Hepatocyte (in vitro differentiated cells): Measurements from ENCODE around the gene CCNC. TPM values are rescaled to one million over a fixed set of nuclear protein-coding genes. Genes with fewer than 3 reads are reported as not detected.

Source experiments
- DNase-seq: peaks from one replicate; pipeline ENCODE4 v3.0.0-alpha.2; 2016; ENCODE audit warnings: low spot score
- H2AFZ ChIP-seq: fragments of 200-600 bp; sonication (generic); 2 replicates; pipeline ENCODE4 v1.6.0; 2016; ENCODE audit warnings: antibody characterized with exemption, mild to moderate bottlenecking
- H3K27ac ChIP-seq: fragments of 200-600 bp; sonication (generic); 2 replicates; pipeline ENCODE4 v1.5.1; 2016; ENCODE audit warnings: mild to moderate bottlenecking
- H3K27me3 ChIP-seq: fragments of 200-600 bp; sonication (generic); 2 replicates; pipeline ENCODE4 v1.6.1; 2016
- H3K36me3 ChIP-seq: fragments of 200-600 bp; sonication (generic); replicated peaks from 2 replicates; pipeline ENCODE4 v1.5.1; 2016; ENCODE audit warnings: low read depth; ENCODE audit not compliant: insufficient read depth
- H3K4me1 ChIP-seq: fragments of 200-600 bp; sonication (generic); 2 replicates; pipeline ENCODE4 v1.5.1; 2016; ENCODE audit warnings: mild to moderate bottlenecking, moderate library complexity; ENCODE audit not compliant: insufficient read depth
- H3K4me2 ChIP-seq: fragments of 200-600 bp; sonication (generic); 2 replicates; pipeline ENCODE4 v1.6.0; 2016
- H3K4me3 ChIP-seq: fragments of 200-600 bp; sonication (generic); 2 replicates; pipeline ENCODE4 v1.5.1; 2016; ENCODE audit warnings: mild to moderate bottlenecking
- H3K79me2 ChIP-seq: fragments of 200-600 bp; sonication (generic); 2 replicates; pipeline ENCODE4 v1.6.0; 2017; ENCODE audit warnings: mild to moderate bottlenecking
- H3K9me2 ChIP-seq: fragments of 200-600 bp; sonication (generic); replicated peaks from 2 replicates; pipeline ENCODE4 v1.6.0; 2017; ENCODE audit warnings: mild to moderate bottlenecking; ENCODE audit not compliant: insufficient read depth
- H3K9me3 ChIP-seq: fragments of 200-600 bp; sonication (generic); 2 replicates; pipeline ENCODE4 v1.5.1; 2016; ENCODE audit warnings: low read depth, mild to moderate bottlenecking
- H4K20me1 ChIP-seq: fragments of 200-600 bp; sonication (generic); 2 replicates; pipeline ENCODE4 v1.6.0; 2016; ENCODE audit warnings: mild to moderate bottlenecking; ENCODE audit not compliant: insufficient read depth, poor library complexity, severe bottlenecking
- CTCF ChIP-seq: fragments of 200-600 bp; sonication (generic); IDR thresholded peaks from 2 replicates; pipeline ENCODE4 v1.5.1; 2016; ENCODE audit warnings: antibody characterized with exemption, mild to moderate bottlenecking; ENCODE audit not compliant: poor library complexity
- EZH2 ChIP-seq: fragments of 200-600 bp; sonication (generic); IDR thresholded peaks from 2 replicates; pipeline ENCODE4 v1.6.1; 2016; ENCODE audit warnings: antibody characterized with exemption, mild to moderate bottlenecking, borderline replicate concordance
- EZH2phosphoT487 ChIP-seq: fragments of 200-600 bp; sonication (generic); IDR thresholded peaks from one replicate; pipeline ENCODE4 v1.6.1; 2018; ENCODE audit warnings: antibody characterized with exemption, mild to moderate bottlenecking, low read depth, moderate library complexity; ENCODE audit not compliant: unreplicated experiment, severe bottlenecking
- WGBS: methylation state at CpG from one replicate; pipeline ENCODE4 v1.1.6; 2016; ENCODE audit warnings: low lambda C conversion rate; ENCODE audit errors: missing lambda C conversion rate; 5-methylcytosine and 5-hydroxymethylcytosine counted together
- polyA plus RNA-seq: library from polyadenylated mRNA; unstranded; fragments of >200 nt; fragmentation: Nextera tagmentation; extraction: Ambion mirVana; gene quantifications from 2 replicates; pipeline ENCODE4 v1.2.1, GENCODE V29; 2016
- total RNA-seq: library from RNA; depleted of rRNA; stranded (reverse); fragments of >200 nt; gene quantifications from 2 replicates; pipeline ENCODE4 v1.2.3, GENCODE V29; 2014

The CCNC gene
- total RNA-seq (98.8 and 102 TPM in 2 replicates), polyA plus RNA-seq (57.1 and 59.5 TPM in 2 replicates)

GRCh38 chr6:99568103-99568933, at the start of gene CCNC:
Gene CCNC, minus strand, starts transcription at chr6:99568660. Its CDS starts 133 bp downstream, at chr6:99568527.
- Histone ChIP-seq H3K79me2 (peaks cover 50% of the 10 kb centered on the region), H3K4me3 (peak within 1 kb of the TSS; percentile 92), H3K9me2 (no peaks in the 10 kb centered on the region), H3K9me3 (no peaks in the 10 kb centered on the region), H3K4me2 (peak within 1 kb of the TSS; percentile 85), H4K20me1 (peaks cover 38% of the 10 kb centered on the region), H3K4me1 (peaks cover 11% of the 10 kb centered on the region), H2AFZ (peak within 1 kb of the TSS; percentile 83), H3K27me3 (no peaks in the 10 kb centered on the region), H3K27ac (peak within 1 kb of the TSS; percentile 97), H3K36me3 (no peaks in the 10 kb centered on the region)
- peak; percentile 97 for DNase-seq
- TF ChIP-seq EZH2 (no peak), EZH2phosphoT487 (no peak), CTCF (no peak)
- WGBS: 1% methylated on average over 61 of the region's 64 CpGs

GRCh38 chr6:99617131-99617530, 48.7 kb upstream of the CCNC start:
- Histone ChIP-seq H3K4me3 (no peak overlapping the region), H3K27me3 (peaks cover 97% of the 10 kb centered on the region), H3K9me2 (no peaks in the 10 kb centered on the region), H3K4me1 (peaks cover 16% of the 10 kb centered on the region), H3K79me2 (no peaks in the 10 kb centered on the region), H2AFZ (no peak overlapping the region), H3K27ac (no peak overlapping the region), H3K4me2 (no peak overlapping the region), H4K20me1 (no peaks in the 10 kb centered on the region), H3K36me3 (no peaks in the 10 kb centered on the region), H3K9me3 (no peaks in the 10 kb centered on the region)
- 70% methylated on average over 2 of the region's 2 CpGs for WGBS
- no peak for TF ChIP-seq CTCF
- TF ChIP-seq EZH2phosphoT487: no peak
- TF ChIP-seq EZH2: no peak
- no peak for DNase-seq

GRCh38 chr6:99614430-99615186, 46.1 kb upstream of the CCNC start:
- Histone ChIP-seq H3K79me2 (no peaks in the 10 kb centered on the region), H3K36me3 (no peaks in the 10 kb centered on the region), H3K4me3 (peak overlapping the region; percentile 45), H3K27me3 (peaks cover 99% of the 10 kb centered on the region), H3K9me2 (no peaks in the 10 kb centered on the region), H3K27ac (no peak overlapping the region), H3K4me2 (peak overlapping the region; percentile 96), H4K20me1 (no peaks in the 10 kb centered on the region), H3K4me1 (peaks cover 16% of the 10 kb centered on the region), H3K9me3 (no peaks in the 10 kb centered on the region), H2AFZ (peak overlapping the region; percentile 83)
- DNase-seq: peak; percentile 29
- TF ChIP-seq CTCF (peak; percentile 8), EZH2phosphoT487 (no peak), EZH2 (peak; percentile 37)
- 4% methylated on average over 53 of the region's 55 CpGs for WGBS
